ENCODE measurements around the gene ATG2B.

ATG2B gene

DNA sequence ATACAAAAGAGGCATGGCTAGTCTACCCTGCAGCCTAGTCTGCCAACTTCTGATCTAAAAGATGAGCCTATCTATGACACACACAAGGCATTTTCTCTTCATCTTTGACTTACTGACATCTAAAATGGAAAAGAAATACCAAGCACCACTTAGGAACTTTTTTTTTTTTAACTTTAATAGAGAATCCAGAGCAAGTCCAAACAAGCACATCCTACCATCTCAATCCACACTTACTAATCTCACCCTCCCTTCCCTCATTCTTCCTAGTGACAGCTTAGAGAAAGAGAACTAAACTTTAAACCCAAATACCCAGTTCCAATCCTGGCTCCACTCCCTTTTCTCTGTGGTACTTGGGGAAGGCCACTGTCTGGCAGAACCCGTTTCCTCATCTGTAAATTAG lies 75.3 kb downstream of the ATG2B start:
- Histone ChIP-seq H3K4me1 (ENCODE audit: control insufficient read depth, insufficient read depth, low read length) (no peaks in the 10 kb centered on the region), H3K27ac (ENCODE audit: extremely low read depth, low read depth, low read length) (no peak overlapping the region), H3K4me3 (ENCODE audit: low read depth, low read length) (no peak overlapping the region), H3K9me3 (ENCODE audit: control insufficient read depth, insufficient read depth, low read depth, low read length) (no peaks in the 10 kb centered on the region), H3K36me3 (ENCODE audit: control insufficient read depth in 2 of 2, insufficient read depth in 1 of 2, low read length in 2 of 2) (peaks cover 16 to 66% of the 10 kb centered on the region in 2 experiments)
- POLR2A ChIA-PET: no interaction called here
- TF ChIP-seq GLI4 (tag by site-specific recombination; IDR thresholded peaks at IDR 0.05) (no peak), HOXC10 (CRISPR knock-in tag; IDR thresholded peaks at IDR 0.05) (no peak), ZIC2 (tag by site-specific recombination; IDR thresholded peaks at IDR 0.05) (no peak), ZNF121 (tag by site-specific recombination; IDR thresholded peaks at IDR 0.05) (no peak), ZNF24 (tag by site-specific recombination; IDR thresholded peaks at IDR 0.05) (no peak), KLF1 (tag by site-specific recombination; IDR thresholded peaks at IDR 0.05) (no peak), ZNF600 (tag by site-specific recombination; IDR thresholded peaks at IDR 0.05) (no peak), SETDB1 (IDR thresholded peaks at IDR 0.05; ENCODE audit: insufficient read length, low read length) (no peak), ZNF626 (tag by site-specific recombination; IDR thresholded peaks at IDR 0.05) (no peak), ZNF473 (tag by site-specific recombination; IDR thresholded peaks at IDR 0.05) (no peak), SCRT1 (tag by site-specific recombination; IDR thresholded peaks at IDR 0.05; ENCODE audit: borderline replicate concordance) (no peak), ZNF768 (tag by site-specific recombination; IDR thresholded peaks at IDR 0.05) (no peak), ZNF529 (tag by site-specific recombination; IDR thresholded peaks at IDR 0.05; ENCODE audit: insufficient replicate concordance) (no peak), ZFP41 (tag by site-specific recombination; IDR thresholded peaks at IDR 0.05; ENCODE audit: borderline replicate concordance) (no peak), MEIS1 (CRISPR knock-in tag; IDR thresholded peaks at IDR 0.05; ENCODE audit: borderline replicate concordance) (no peak), ZNF341 (tag by site-specific recombination; IDR thresholded peaks at IDR 0.05; ENCODE audit: low read depth) (no peak), BCL11A (tag by site-specific recombination; IDR thresholded peaks at IDR 0.05; ENCODE audit: low read depth) (no peak), EGR2 (tag by site-specific recombination; IDR thresholded peaks at IDR 0.05; ENCODE audit: low read depth) (no peak)
- CTCF ChIA-PET: interaction anchor here (0.9 to 2.2 kb wide), 2 partner anchors 13 to 187 kb away, joined by 3 to 7 read pairs; no protein-coding TSS in a partner anchor

DNA sequence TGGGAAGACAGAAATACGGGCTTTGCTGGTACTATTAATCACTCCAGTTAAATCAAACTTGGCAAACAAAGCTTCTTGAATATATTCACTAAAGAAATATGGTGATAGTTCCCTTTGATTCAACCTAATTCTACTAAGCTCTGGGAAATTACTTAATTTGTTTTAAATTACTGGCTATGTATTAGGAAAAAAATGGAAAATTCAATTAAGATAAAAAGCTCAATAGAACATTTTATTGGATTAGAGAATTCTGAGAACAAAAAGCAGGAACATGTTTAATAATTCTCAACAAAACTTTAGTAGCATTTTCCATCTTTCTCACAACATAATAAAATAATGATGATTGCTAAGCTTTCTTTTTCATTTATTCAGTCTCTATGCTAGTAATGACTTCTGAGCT lies 76.9 kb downstream of the ATG2B start:
- ChIA-PET CTCF (interaction anchor here (0.6 to 2.2 kb wide), 3 partner anchors 11 to 695 kb away, joined by 3 to 12 read pairs (median 7); no protein-coding TSS in a partner anchor), POLR2A (no interaction called here)
- H3K27ac ChIP-seq (ENCODE audit: extremely low read depth, low read depth, low read length): no peak overlapping the region
- H3K4me3 ChIP-seq (ENCODE audit: low read depth, low read length): no peak overlapping the region
- H3K9me3 ChIP-seq (ENCODE audit: control insufficient read depth, insufficient read depth, low read depth, low read length): no peaks in the 10 kb centered on the region
- H3K4me1 ChIP-seq (ENCODE audit: control insufficient read depth, insufficient read depth, low read length): no peaks in the 10 kb centered on the region
- peaks cover 9 to 64% of the 10 kb centered on the region in 2 experiments for H3K36me3 ChIP-seq (ENCODE audit: control insufficient read depth in 2 of 2, insufficient read depth in 1 of 2, low read length in 2 of 2)
- TF ChIP-seq ZNF518A (tag by site-specific recombination; conservative IDR thresholded peaks at IDR 0.05; ENCODE audit: low read depth) (no peak), REST (tag by site-specific recombination; IDR thresholded peaks at IDR 0.05) (no peak), ZBTB49 (tag by site-specific recombination; IDR thresholded peaks at IDR 0.05; ENCODE audit: low read depth) (no peak), ZNF398 (tag by site-specific recombination; IDR thresholded peaks at IDR 0.05) (no peak)

Measured in HEK293 (cell line).